Measurements from ENCODE around the gene CTAGE6.
"Not testable (repeated sequence)": the region's sequence is repeated elsewhere in the genome, so short reads cannot be mapped to it uniquely, and the experiment has no call there.

GRCh38 chr7:143712381-143712780 lies 45.1 kb downstream of the CTAGE6 start:
- not testable (repeated sequence) for TF ChIP-seq POLR2A, CTCF, POLR2AphosphoS5, EP300 (IDR thresholded peaks at IDR 0.05)

Measured in gastroesophageal sphincter (tissue), 3 donors.